ENCODE measurements around the gene BMP5. TPM values are rescaled to one million over a fixed set of nuclear protein-coding genes. Genes with fewer than 3 reads are reported as not detected.

The BMP5 gene
- total RNA-seq, 1 experiment from 2014 or later, result not detected

DNA sequence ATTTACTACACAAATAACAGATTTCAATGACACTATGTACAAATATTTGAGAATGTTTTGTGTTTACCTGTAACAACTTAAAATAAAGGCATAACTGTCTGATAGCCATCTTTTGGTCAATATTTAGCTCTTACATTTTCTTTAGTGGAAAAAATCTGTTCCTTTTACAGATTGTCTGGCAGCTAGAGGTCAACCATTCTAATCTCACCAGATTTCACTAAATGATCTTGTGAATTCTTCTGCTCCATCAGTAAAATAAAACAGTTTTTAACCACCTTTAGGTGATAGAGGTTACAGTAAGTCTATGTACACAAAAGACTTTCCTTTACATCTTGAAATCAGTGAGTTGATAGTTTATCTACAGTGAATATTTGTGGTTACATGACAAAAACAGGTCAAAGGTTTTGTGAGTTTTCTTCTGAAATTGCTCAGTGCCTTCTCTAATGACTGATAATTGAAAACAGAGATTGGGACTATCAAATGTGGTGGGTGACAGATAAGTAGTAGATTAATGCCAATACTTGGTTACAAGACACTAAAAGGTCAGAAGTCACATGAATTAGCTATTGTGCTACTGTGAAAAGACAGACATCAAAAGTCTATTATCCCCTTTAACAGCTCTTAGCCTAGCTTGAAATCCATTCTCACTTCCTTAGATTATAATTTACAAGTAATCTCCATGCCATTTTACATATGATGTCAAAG, 47.4 kb downstream of the BMP5 start:
- no peak for DNase-seq
- no TSS peak for BruUV-seq (replicated peaks)
- Mint-ChIP-seq H3K4me3 (ENCODE audit: low read depth, unreplicated experiment) (no peak overlapping the region), H3K36me3 (ENCODE audit: insufficient read depth, unreplicated experiment) (peaks cover 5% of the 10 kb centered on the region), H3K9me3 (ENCODE audit: low read depth, unreplicated experiment) (no peaks in the 10 kb centered on the region), H3K27ac (ENCODE audit: unreplicated experiment) (no peak overlapping the region), H3K27me3 (ENCODE audit: unreplicated experiment) (peaks cover 8% of the 10 kb centered on the region), H3K4me1 (ENCODE audit: low read depth, unreplicated experiment) (peaks cover 35% of the 10 kb centered on the region)
- TF ChIP-seq, protein P1, sequence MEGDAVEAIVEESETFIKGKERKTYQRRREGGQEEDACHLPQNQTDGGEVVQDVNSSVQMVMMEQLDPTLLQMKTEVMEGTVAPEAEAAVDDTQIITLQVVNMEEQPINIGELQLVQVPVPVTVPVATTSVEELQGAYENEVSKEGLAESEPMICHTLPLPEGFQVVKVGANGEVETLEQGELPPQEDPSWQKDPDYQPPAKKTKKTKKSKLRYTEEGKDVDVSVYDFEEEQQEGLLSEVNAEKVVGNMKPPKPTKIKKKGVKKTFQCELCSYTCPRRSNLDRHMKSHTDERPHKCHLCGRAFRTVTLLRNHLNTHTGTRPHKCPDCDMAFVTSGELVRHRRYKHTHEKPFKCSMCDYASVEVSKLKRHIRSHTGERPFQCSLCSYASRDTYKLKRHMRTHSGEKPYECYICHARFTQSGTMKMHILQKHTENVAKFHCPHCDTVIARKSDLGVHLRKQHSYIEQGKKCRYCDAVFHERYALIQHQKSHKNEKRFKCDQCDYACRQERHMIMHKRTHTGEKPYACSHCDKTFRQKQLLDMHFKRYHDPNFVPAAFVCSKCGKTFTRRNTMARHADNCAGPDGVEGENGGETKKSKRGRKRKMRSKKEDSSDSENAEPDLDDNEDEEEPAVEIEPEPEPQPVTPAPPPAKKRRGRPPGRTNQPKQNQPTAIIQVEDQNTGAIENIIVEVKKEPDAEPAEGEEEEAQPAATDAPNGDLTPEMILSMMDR (IDR thresholded peaks at IDR 0.05; ENCODE audit: unreplicated experiment), result no peak
- CTCF ChIA-PET, result interaction anchor here (0.8 to 0.9 kb wide), 2 partner anchors 10 to 41 kb away, joined by 3 read pairs; no protein-coding TSS in a partner anchor
- intact Hi-C loops (cut with micrococcal nuclease; ENCODE audit: unreplicated experiment), result no loop called here

DNA sequence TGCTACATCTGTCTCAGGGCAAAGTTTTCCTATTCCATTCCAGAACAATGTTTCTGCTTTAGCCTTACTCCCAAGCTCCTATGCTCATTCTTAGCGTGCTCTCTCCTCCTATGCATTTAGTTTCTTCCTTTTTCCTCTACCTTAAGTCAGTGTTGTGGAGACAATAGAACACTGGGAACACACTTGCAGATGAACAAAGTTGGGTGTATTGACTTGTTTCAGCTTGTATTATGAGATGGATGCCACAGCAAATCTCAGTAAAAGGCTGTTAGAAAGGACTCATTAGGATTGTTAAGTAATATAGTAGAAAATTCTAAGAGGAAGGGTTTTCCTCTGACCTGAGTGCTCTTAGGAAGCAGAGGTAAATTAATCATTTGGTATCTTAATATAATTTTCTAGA, 48.4 kb downstream of the BMP5 start:
- no peak for DNase-seq
- CTCF ChIA-PET, result interaction anchor here (0.8 to 0.9 kb wide), 2 partner anchors 11 to 42 kb away, joined by 3 read pairs; no protein-coding TSS in a partner anchor
- peak overlapping the region; percentile 19 for H3K27ac Mint-ChIP-seq (ENCODE audit: unreplicated experiment)

DNA sequence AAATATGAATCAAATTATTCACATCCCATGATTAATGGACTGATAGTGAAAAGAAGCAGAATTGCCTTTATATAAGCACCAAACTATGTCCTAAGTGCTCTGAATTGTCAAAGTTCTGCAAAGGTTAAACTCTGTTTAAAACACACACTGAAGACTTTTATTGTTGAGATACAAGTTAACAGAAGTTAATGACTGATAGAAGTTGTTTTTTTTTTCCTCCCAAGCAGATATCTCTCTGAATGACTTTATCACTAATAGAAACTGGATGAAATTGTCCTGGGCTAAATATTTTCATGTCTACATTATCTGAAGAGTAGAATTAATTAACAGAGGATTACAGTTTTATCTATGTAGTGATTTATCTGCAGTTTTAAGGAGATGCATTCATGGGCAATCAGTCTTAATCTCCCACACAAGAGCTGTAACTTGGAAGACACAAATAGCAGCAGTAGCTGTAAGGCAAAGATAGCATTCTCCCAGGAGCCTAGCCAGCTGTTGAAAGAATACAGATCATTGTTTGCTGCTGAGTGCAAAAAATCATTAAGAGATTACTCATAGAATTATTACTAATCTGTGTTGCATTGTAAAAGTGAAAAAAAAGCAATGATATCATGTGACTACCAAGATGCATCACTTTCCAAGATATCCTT, 49.9 kb downstream of the BMP5 start:
- H3K4me1 Mint-ChIP-seq (ENCODE audit: low read depth, unreplicated experiment), result peaks cover 35% of the 10 kb centered on the region
- peak; percentile 23 for DNase-seq
- H3K4me3 Mint-ChIP-seq (ENCODE audit: low read depth, unreplicated experiment), result no peak overlapping the region
- BruUV-seq (replicated peaks), result no TSS peak
- peak overlapping the region; percentile 58 for H3K27ac Mint-ChIP-seq (ENCODE audit: unreplicated experiment)
- TF ChIP-seq, protein P1 (IDR thresholded peaks at IDR 0.05; ENCODE audit: unreplicated experiment), result no peak
- no peaks in the 10 kb centered on the region for H3K9me3 Mint-ChIP-seq (ENCODE audit: low read depth, unreplicated experiment)
- peaks cover 5% of the 10 kb centered on the region for H3K36me3 Mint-ChIP-seq (ENCODE audit: insufficient read depth, unreplicated experiment)
- intact Hi-C loops (cut with micrococcal nuclease; ENCODE audit: unreplicated experiment), result no loop called here
- H3K27me3 Mint-ChIP-seq (ENCODE audit: unreplicated experiment), result peaks cover 2% of the 10 kb centered on the region
- CTCF ChIA-PET, result interaction anchor here (0.7 kb wide), 1 partner anchor 67 kb away, joined by 3 read pairs; no protein-coding TSS in a partner anchor

More for the DNA sequence above, 48.4 kb downstream of the BMP5 start:
- H3K9me3 Mint-ChIP-seq (ENCODE audit: low read depth, unreplicated experiment), result no peaks in the 10 kb centered on the region
- BruUV-seq (replicated peaks), result no TSS peak
- intact Hi-C loops (cut with micrococcal nuclease; ENCODE audit: unreplicated experiment), result no loop called here
- no peak overlapping the region for H3K4me3 Mint-ChIP-seq (ENCODE audit: low read depth, unreplicated experiment)
- H3K27me3 Mint-ChIP-seq (ENCODE audit: unreplicated experiment), result peaks cover 8% of the 10 kb centered on the region
- H3K36me3 Mint-ChIP-seq (ENCODE audit: insufficient read depth, unreplicated experiment), result peaks cover 5% of the 10 kb centered on the region
- TF ChIP-seq, protein P1 (IDR thresholded peaks at IDR 0.05; ENCODE audit: unreplicated experiment), result no peak
- peaks cover 35% of the 10 kb centered on the region for H3K4me1 Mint-ChIP-seq (ENCODE audit: low read depth, unreplicated experiment)

DNA sequence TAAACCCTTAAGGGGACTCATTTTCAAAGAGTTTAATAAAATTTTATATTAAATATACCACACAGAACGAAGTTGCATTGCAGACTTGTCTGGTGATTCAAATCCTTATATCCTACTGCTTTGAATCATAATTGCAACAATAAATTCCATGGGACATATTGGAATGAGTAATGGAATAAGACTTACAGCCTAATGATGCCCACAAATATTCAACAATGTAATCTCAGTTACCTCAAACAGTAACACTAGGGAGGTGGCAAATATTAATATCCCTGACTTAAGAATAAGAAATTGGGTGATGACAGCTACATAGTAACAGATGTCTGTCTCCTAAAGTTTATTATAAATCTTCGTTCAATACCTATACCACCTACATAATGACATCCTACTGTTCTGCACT, 52.6 kb downstream of the BMP5 start:
- no peaks in the 10 kb centered on the region for H3K9me3 Mint-ChIP-seq (ENCODE audit: low read depth, unreplicated experiment)
- H3K27me3 Mint-ChIP-seq (ENCODE audit: unreplicated experiment), result no peaks in the 10 kb centered on the region
- no peak for DNase-seq
- no peak overlapping the region for H3K4me3 Mint-ChIP-seq (ENCODE audit: low read depth, unreplicated experiment)
- peaks cover 29% of the 10 kb centered on the region for H3K4me1 Mint-ChIP-seq (ENCODE audit: low read depth, unreplicated experiment)
- no TSS peak for BruUV-seq (replicated peaks)
- CTCF ChIA-PET, result no interaction called here
- intact Hi-C loops (cut with micrococcal nuclease; ENCODE audit: unreplicated experiment), result no loop called here
- peaks cover 5% of the 10 kb centered on the region for H3K36me3 Mint-ChIP-seq (ENCODE audit: insufficient read depth, unreplicated experiment)
- no peak overlapping the region for H3K27ac Mint-ChIP-seq (ENCODE audit: unreplicated experiment)
- TF ChIP-seq, protein P1 (IDR thresholded peaks at IDR 0.05; ENCODE audit: unreplicated experiment), result no peak

Data from Calu3 (cell line).